Natural killer cell (primary cell): Measurements from ENCODE around the gene CEMIP. TPM values are rescaled to one million over a fixed set of nuclear protein-coding genes. Genes with fewer than 3 reads are reported as not detected.

ENCODE experiments used
- ATAC-seq, 3 donors: fragments of 150-1000 bp in 2 of 3; fragments of 200-7000 bp in 1 of 3; cut with Tn5 transposase; 1 replicate in 1 of 3; 2 replicates in 2 of 3; pipeline ENCODE4 v1.10.0; 2021; ENCODE audit warnings: mild to moderate bottlenecking in 2 of 3, moderate library complexity in 2 of 3
- DNase-seq, 2 donors: peaks; one replicate each; pipeline versions ENCODE4 v3.0.0 to v3.0.0-alpha.2; 2013 to 2021; ENCODE audit warnings: mixed read lengths in 1 of 2
- H3K27ac ChIP-seq: one replicate; pipeline ENCODE4 v1.5.1; 2013; ENCODE audit warnings: mild to moderate bottlenecking, low read length
- H3K27me3 ChIP-seq: one replicate; pipeline ENCODE4 v1.6.1; 2013; ENCODE audit warnings: low read length; ENCODE audit not compliant: control insufficient read depth, insufficient read depth
- H3K36me3 ChIP-seq: one replicate; pipeline ENCODE4 v1.6.1; 2013; ENCODE audit warnings: low read length; ENCODE audit not compliant: control insufficient read depth, insufficient read depth
- H3K4me1 ChIP-seq: one replicate; pipeline ENCODE4 v1.6.1; 2013; ENCODE audit warnings: low read length; ENCODE audit not compliant: control insufficient read depth, insufficient read depth
- H3K4me3 ChIP-seq: one replicate; pipeline ENCODE4 v1.5.1; 2013; ENCODE audit warnings: low read length
- H3K9me3 ChIP-seq: one replicate; pipeline ENCODE4 v1.6.1; 2013; ENCODE audit warnings: low read length; ENCODE audit not compliant: control insufficient read depth, insufficient read depth
- H3K27ac Mint-ChIP-seq, 2 donors: one replicate each; pipeline ENCODE4 v1.8.0; 2022; ENCODE audit warnings: mild to moderate bottlenecking in 2 of 2, mixed read lengths in 2 of 2, moderate library complexity in 1 of 2
- H3K27me3 Mint-ChIP-seq, 2 donors: one replicate each; pipeline ENCODE4 v1.8.0; 2022; ENCODE audit warnings: low read depth in 2 of 2, mixed read lengths in 2 of 2
- H3K36me3 Mint-ChIP-seq: one replicate; pipeline ENCODE4 v1.8.0; 2022; ENCODE audit warnings: mixed read lengths
- H3K4me1 Mint-ChIP-seq, 2 donors: one replicate each; pipeline ENCODE4 v1.8.0; 2022; ENCODE audit warnings: mixed read lengths in 2 of 2
- H3K4me3 Mint-ChIP-seq: one replicate; pipeline ENCODE4 v1.8.0; 2022; ENCODE audit warnings: mild to moderate bottlenecking, moderate library complexity, mixed read lengths
- H3K9me3 Mint-ChIP-seq, 2 donors: one replicate each; pipeline ENCODE4 v1.8.0; 2022; ENCODE audit warnings: mixed read lengths in 2 of 2
- CTCF ChIP-seq: fragments of 200-600 bp; IDR thresholded peaks from one replicate; pipeline ENCODE4 v1.8.0; 2022; ENCODE audit warnings: antibody characterized with exemption
- WGBS: methylation state at CpG from one replicate; pipeline ENCODE4 v1.1.7; 2013; ENCODE audit warnings: missing lambda C conversion rate; ENCODE audit not compliant: insufficient coverage; 5-methylcytosine and 5-hydroxymethylcytosine counted together
- intact Hi-C: fragments of 100-400 bp; cut with micrococcal nuclease; formaldehyde crosslinking; loops from one replicate; pipeline ENCODE4 v1.14.2; 2022
- total RNA-seq, 4 donors: library from RNA; stranded (reverse); fragments of 120-200 nt in 1 of 4; gene quantifications; one replicate each; pipeline versions ENCODE4 v1.2.3 to v1.2.4, GENCODE V29; 2013 to 2022

The CEMIP gene
- total RNA-seq, 3 donors from 2014 or later (not counting 1 experiment from before 2014, with no cell fraction given): 0.07 to 0.82 TPM; not detected in 1

GRCh38 chr15:80966431-80967197 lies 187.4 kb downstream of the CEMIP start:
- Mint-ChIP-seq H3K27ac (no peak overlapping the region), H3K36me3 (peaks cover 7% of the 10 kb centered on the region), H3K27me3 (no peaks in the 10 kb centered on the region), H3K9me3 (no peaks in the 10 kb centered on the region), H3K4me1 (peaks cover 26 to 34% of the 10 kb centered on the region in 2 donors), H3K4me3 (no peak overlapping the region)
- ATAC-seq (no peak), DNase-seq (no peak)
- Histone ChIP-seq H3K27me3 (no peaks in the 10 kb centered on the region), H3K4me3 (no peak overlapping the region), H3K27ac (no peak overlapping the region), H3K4me1 (no peaks in the 10 kb centered on the region), H3K9me3 (no peaks in the 10 kb centered on the region), H3K36me3 (peaks cover 2% of the 10 kb centered on the region)
- TF ChIP-seq CTCF: no peak
- 96% methylated on average over 6 of the region's 8 CpGs for WGBS
- intact Hi-C loops: no loop called here

- 97% methylated on average over 3 of the region's 3 CpGs for WGBS
- Histone ChIP-seq H3K4me1 (no peaks in the 10 kb centered on the region), H3K27ac (no peak overlapping the region), H3K4me3 (no peak overlapping the region), H3K9me3 (no peaks in the 10 kb centered on the region), H3K27me3 (no peaks in the 10 kb centered on the region), H3K36me3 (peaks cover 6% of the 10 kb centered on the region)
- Mint-ChIP-seq H3K4me1 (peaks cover 21 to 28% of the 10 kb centered on the region in 2 donors), H3K9me3 (no peaks in the 10 kb centered on the region), H3K36me3 (peaks cover 7% of the 10 kb centered on the region), H3K27me3 (no peaks in the 10 kb centered on the region), H3K27ac (no peak overlapping the region), H3K4me3 (no peak overlapping the region)
- no peak for TF ChIP-seq CTCF
- intact Hi-C loops: no loop called here
- DNase-seq: no peak
- ATAC-seq: no peak
These were observed 188.3 kb downstream of the CEMIP start for GRCh38 chr15:80967451-80967850.

- WGBS: 94% methylated on average over 4 of the region's 4 CpGs
- H3K36me3 ChIP-seq: peaks cover 6% of the 10 kb centered on the region
- no peak overlapping the region for H3K4me3 Mint-ChIP-seq
- peaks cover 7% of the 10 kb centered on the region for H3K36me3 Mint-ChIP-seq
- ATAC-seq: no peak
- H3K27ac Mint-ChIP-seq: no peak overlapping the region
- H3K27me3 Mint-ChIP-seq: no peaks in the 10 kb centered on the region
- no peak overlapping the region for H3K27ac ChIP-seq
- no peak overlapping the region for H3K4me3 ChIP-seq
- no peaks in the 10 kb centered on the region for H3K27me3 ChIP-seq
- TF ChIP-seq CTCF: no peak
- intact Hi-C loops: no loop called here
- no peaks in the 10 kb centered on the region for H3K4me1 ChIP-seq
- H3K4me1 Mint-ChIP-seq: peaks cover 15 to 22% of the 10 kb centered on the region in 2 donors
- no peaks in the 10 kb centered on the region for H3K9me3 ChIP-seq
- DNase-seq: no peak
- H3K9me3 Mint-ChIP-seq: no peaks in the 10 kb centered on the region
These were observed 188.9 kb downstream of the CEMIP start for GRCh38 chr15:80967991-80968510.
